HepG2 (cell line): Measurements from ENCODE around the gene TEX26. TPM values are rescaled to one million over a fixed set of nuclear protein-coding genes. Genes with fewer than 3 reads are reported as not detected.
A peak's percentile ranks its signal among the peaks of the same experiment; 100 is the strongest.

Source experiments
- ATAC-seq: fragments of 200-7000 bp; cut with Tn5 transposase; 3 replicates; pipeline ENCODE4 v1.9.1; 2020; ENCODE audit warnings: mild to moderate bottlenecking, moderate library complexity
- BruUV-seq: library from RNA; stranded (reverse); fragments of 400-500 nt; replicated peaks from 2 replicates; lab custom pipeline; 2021; lab: Mats Ljungman, UMichigan
- CTCF ChIA-PET: fragments of 300-600 bp; formaldehyde crosslinking; extraction: SDS; loops from one replicate; lab custom pipeline; 2021; ENCODE audit warnings: low total read pairs, inconsistent platforms, low intra/inter-chr PET ratio; lab: Yijun Ruan, JAX
- POLR2A ChIA-PET: fragments of 350-600 bp; sonication (Branson Sonifier 250); formaldehyde crosslinking; loops from one replicate; lab custom pipeline; 2020; ENCODE audit warnings: antibody characterized with exemption, inconsistent platforms; lab: Yijun Ruan, JAX
- DNase-seq: peaks from one replicate; pipeline ENCODE4 v3.0.0-alpha.2; 2015; ENCODE audit warnings: low spot score
- FAIRE-seq: peaks from 3 replicates; lab custom pipeline; 2011; peaks lifted over from hg19 to GRCh38; lab: Jason Lieb, UNC
- H2AFZ ChIP-seq: one replicate; pipeline ENCODE4 v1.6.1; 2011; ENCODE audit warnings: low read length, inconsistent platforms
- H3K27ac ChIP-seq: fragments of 300-600 bp; 3 replicates; pipeline ENCODE4 v1.8.0; 2011; ENCODE audit warnings: mixed run types, mild to moderate bottlenecking, mixed read lengths, low read length, inconsistent platforms; ENCODE audit not compliant: insufficient read depth; ENCODE audit errors: extremely low read length
- H3K27me3 ChIP-seq, 2 experiments: fragments of 200-600 bp in 1 of 2; 2 replicates in 1 of 2; 3 replicates in 1 of 2; pipeline versions ENCODE4 v1.6.0 to v1.8.0; 2011; ENCODE audit warnings: low read length in 2 of 2, mild to moderate bottlenecking in 2 of 2, moderate library complexity in 2 of 2, inconsistent platforms in 1 of 2; ENCODE audit not compliant: insufficient read depth in 2 of 2, control insufficient read depth in 1 of 2
- H3K36me3 ChIP-seq, 2 experiments: fragments of 200-600 bp in 1 of 2; replicated peaks in 1 of 2; 2 replicates in 1 of 2; 3 replicates in 1 of 2; pipeline versions ENCODE4 v1.5.1 to v1.8.0; 2011; ENCODE audit warnings: low read length in 2 of 2, inconsistent platforms in 1 of 2; ENCODE audit not compliant: insufficient read depth in 2 of 2, control insufficient read depth in 1 of 2
- H3K4me1 ChIP-seq: 2 replicates; pipeline ENCODE4 v1.5.1; 2012; ENCODE audit warnings: low read length, inconsistent platforms; ENCODE audit not compliant: insufficient read depth
- H3K4me2 ChIP-seq: 2 replicates; pipeline ENCODE4 v1.6.0; 2011; ENCODE audit warnings: low read depth, low read length, inconsistent platforms
- H3K4me3 ChIP-seq, 3 experiments: fragments of 200-600 bp in 1 of 3; sonication (generic), shearing (Covaris generic) in 1 of 3; replicated peaks in 1 of 3; 2 replicates each; pipeline ENCODE4 v1.5.1; 2011 to 2016; ENCODE audit warnings: low read length in 3 of 3, inconsistent platforms in 2 of 3, low read depth in 2 of 3, mild to moderate bottlenecking in 2 of 3, control low read depth in 1 of 3, mixed read lengths in 1 of 3; ENCODE audit not compliant: insufficient read depth in 1 of 3
- H3K79me2 ChIP-seq: one replicate; pipeline ENCODE4 v1.6.1; 2011; ENCODE audit warnings: low read length, inconsistent platforms; ENCODE audit not compliant: insufficient read depth
- H3K9ac ChIP-seq: 2 replicates; pipeline ENCODE4 v1.6.0; 2011; ENCODE audit warnings: mild to moderate bottlenecking, low read depth, low read length, inconsistent platforms; ENCODE audit not compliant: insufficient read depth
- H3K9me3 ChIP-seq: 2 replicates; pipeline ENCODE4 v1.5.1; 2012; ENCODE audit warnings: mild to moderate bottlenecking, low read length
- H4K20me1 ChIP-seq: 2 replicates; pipeline ENCODE4 v1.6.0; 2011; ENCODE audit warnings: inconsistent platforms, mild to moderate bottlenecking, low read length, moderate library complexity; ENCODE audit not compliant: insufficient read depth
- FOSL2 ChIP-seq: sonication (generic); formaldehyde crosslinking; IDR thresholded peaks from 2 replicates; pipeline ENCODE4 v1.4.0; 2020; ENCODE audit warnings: missing genetic modification reagents
- RAD51 ChIP-seq: fragments of 450-650 bp; IDR thresholded peaks from 2 replicates; pipeline ENCODE4 v1.6.1; 2016; ENCODE audit warnings: borderline replicate concordance
- TFDP2 ChIP-seq: sonication (generic); formaldehyde crosslinking; IDR thresholded peaks from 2 replicates; pipeline ENCODE4 v1.4.0; 2020; ENCODE audit warnings: missing genetic modification reagents
- ZFP82 ChIP-seq: sonication (generic); formaldehyde crosslinking; IDR thresholded peaks from 2 replicates; pipeline ENCODE4 v1.5.1; 2020; ENCODE audit warnings: mild to moderate bottlenecking, missing genetic modification reagents, borderline replicate concordance
- ZNF143 ChIP-seq: sonication (generic); formaldehyde crosslinking; IDR thresholded peaks from 2 replicates; pipeline ENCODE4 v1.4.0; 2020; ENCODE audit warnings: missing genetic modification reagents
- WGBS: methylation state at CpG from one replicate; pipeline ENCODE4 v1.1.6; 2017; ENCODE audit warnings: low lambda C conversion rate; 5-methylcytosine and 5-hydroxymethylcytosine counted together
- in situ Hi-C: cut with HindIII; loops from 2 replicates; pipeline ENCODE4 v1.10.0; 2017; ENCODE audit warnings: low pct_unique_long_range_greater_than_20kb; ENCODE audit not compliant: extremely low pct_ligation_motif_present
- intact Hi-C: fragments of 100-400 bp; cut with micrococcal nuclease; formaldehyde crosslinking; loops from one replicate; pipeline ENCODE4 v1.10.0; 2022; ENCODE audit not compliant: unreplicated experiment
- polyA plus RNA-seq, 8 experiments: library from polyadenylated mRNA; depleted of rRNA in 3 of 8; stranded (reverse) in 7 of 8; unstranded in 1 of 8; fragments of >200 nt; fragmentation: Illumina TruSeq in 4 of 8; extraction: Trizol in 4 of 8; gene quantifications; 2 replicates each; pipeline versions ENCODE4 v1.2.1 to v1.2.3, GENCODE V29; 2011 to 2016; ENCODE audit warnings: low read depth in 4 of 8, missing spikeins in 1 of 8, mixed read lengths in 1 of 8; ENCODE audit not compliant: insufficient read depth in 1 of 8
- total RNA-seq, 5 experiments: library from RNA; depleted of rRNA; stranded (reverse); fragments of >200 nt; fragmentation: Illumina TruSeq; extraction: Trizol; gene quantifications; 2 replicates each; pipeline ENCODE4 v1.2.3, GENCODE V29; 2016; ENCODE audit warnings: low read depth in 1 of 5
- TF ChIP-seq, protein P1 (sequence below), 2 experiments: sonication (generic) in 1 of 2; formaldehyde crosslinking in 1 of 2; IDR thresholded peaks; 2 replicates each; pipeline versions ENCODE4 v1.5.1 to v1.6.1; 2011 to 2020; ENCODE audit warnings: borderline replicate concordance in 1 of 2, low read depth in 1 of 2, low read length in 1 of 2, mild to moderate bottlenecking in 1 of 2, missing genetic modification reagents in 1 of 2, moderate library complexity in 1 of 2

TEX26 gene
- total and polyA plus RNA-seq, 2 of the 13 experiments (the other 11 are each of a cell fraction or from before 2014, with no cell fraction given) = not detected

DNA sequence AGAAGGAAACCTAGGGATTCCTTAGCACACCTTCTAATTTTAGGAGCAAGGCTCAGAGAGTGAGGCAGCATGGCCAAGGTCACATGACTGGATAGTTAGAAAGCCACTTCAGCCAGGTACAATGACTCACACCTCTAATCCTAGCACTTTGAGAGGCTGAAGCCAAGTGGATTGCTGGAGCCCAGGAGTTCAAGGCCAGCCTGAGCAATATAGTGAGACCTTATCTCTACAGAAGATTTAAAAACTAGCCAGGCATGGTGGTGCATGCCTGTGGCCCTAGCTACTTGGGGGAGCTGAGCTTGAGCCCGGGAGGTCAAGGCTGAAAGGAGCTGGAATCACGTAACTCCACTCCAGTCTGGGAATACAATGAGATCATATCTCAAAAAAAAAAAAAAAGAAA, 69.2 kb downstream of the TEX26 start:
- no peaks in the 10 kb centered on the region for H3K36me3 ChIP-seq
- intact Hi-C loops (no loop called here), in situ Hi-C loops (no loop called here)
- CTCF ChIA-PET = no interaction called here
- no peak overlapping the region for H3K4me3 ChIP-seq
- no peaks in the 10 kb centered on the region for H3K79me2 ChIP-seq
- DNase-seq (peak; percentile 33), FAIRE-seq (no peak), ATAC-seq (peak; percentile 43; the same call in 1 of the 3 replicates)
- TF ChIP-seq RAD51 = peak; percentile 28; the same call in 1 of the 2 replicates
- no peak for TF ChIP-seq TFDP2 (CRISPR knock-in tag)
- TF ChIP-seq, protein P1, sequence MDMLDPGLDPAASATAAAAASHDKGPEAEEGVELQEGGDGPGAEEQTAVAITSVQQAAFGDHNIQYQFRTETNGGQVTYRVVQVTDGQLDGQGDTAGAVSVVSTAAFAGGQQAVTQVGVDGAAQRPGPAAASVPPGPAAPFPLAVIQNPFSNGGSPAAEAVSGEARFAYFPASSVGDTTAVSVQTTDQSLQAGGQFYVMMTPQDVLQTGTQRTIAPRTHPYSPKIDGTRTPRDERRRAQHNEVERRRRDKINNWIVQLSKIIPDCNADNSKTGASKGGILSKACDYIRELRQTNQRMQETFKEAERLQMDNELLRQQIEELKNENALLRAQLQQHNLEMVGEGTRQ (IDR thresholded peaks at IDR 0.05; ENCODE audit: low read depth, low read length) = peak; percentile 35; the same call in 1 of the 2 replicates
- TF ChIP-seq, protein P1 (CRISPR knock-in tag; IDR thresholded peaks at IDR 0.05; ENCODE audit: borderline replicate concordance) = no peak
- peak; percentile 69 for TF ChIP-seq FOSL2
- TF ChIP-seq ZNF143 = no peak
- TF ChIP-seq ZFP82 = no peak
- H3K4me2 ChIP-seq = no peak overlapping the region
- no peak overlapping the region for H3K9ac ChIP-seq
- no peak overlapping the region for H3K27ac ChIP-seq
- BruUV-seq = no TSS peak
- POLR2A ChIA-PET = no interaction called here
- no peaks in the 10 kb centered on the region; a peak in 1 of 5 replicates for H3K27me3 ChIP-seq
- no peak overlapping the region for H2AFZ ChIP-seq
- 0% methylated on average over 2 of the region's 2 CpGs for WGBS
- 0 out of 2 replicates have a peak, but pooled peaks cover 7% of the 10 kb centered on the region for H3K4me1 ChIP-seq
- no peaks in the 10 kb centered on the region for H4K20me1 ChIP-seq
- no peaks in the 10 kb centered on the region for H3K9me3 ChIP-seq
